Measurements from ENCODE around the gene SEC14L6. TPM values are rescaled to one million over a fixed set of nuclear protein-coding genes. Genes with fewer than 3 reads are reported as not detected.

SEC14L6 gene
- total RNA-seq, 4 donors from 2014 or later, result 0.16 TPM; not detected in 3

GRCh38 chr22:30555282-30556210 lies 9.0 kb upstream of the SEC14L6 start:
- TF ChIP-seq, protein P1, sequence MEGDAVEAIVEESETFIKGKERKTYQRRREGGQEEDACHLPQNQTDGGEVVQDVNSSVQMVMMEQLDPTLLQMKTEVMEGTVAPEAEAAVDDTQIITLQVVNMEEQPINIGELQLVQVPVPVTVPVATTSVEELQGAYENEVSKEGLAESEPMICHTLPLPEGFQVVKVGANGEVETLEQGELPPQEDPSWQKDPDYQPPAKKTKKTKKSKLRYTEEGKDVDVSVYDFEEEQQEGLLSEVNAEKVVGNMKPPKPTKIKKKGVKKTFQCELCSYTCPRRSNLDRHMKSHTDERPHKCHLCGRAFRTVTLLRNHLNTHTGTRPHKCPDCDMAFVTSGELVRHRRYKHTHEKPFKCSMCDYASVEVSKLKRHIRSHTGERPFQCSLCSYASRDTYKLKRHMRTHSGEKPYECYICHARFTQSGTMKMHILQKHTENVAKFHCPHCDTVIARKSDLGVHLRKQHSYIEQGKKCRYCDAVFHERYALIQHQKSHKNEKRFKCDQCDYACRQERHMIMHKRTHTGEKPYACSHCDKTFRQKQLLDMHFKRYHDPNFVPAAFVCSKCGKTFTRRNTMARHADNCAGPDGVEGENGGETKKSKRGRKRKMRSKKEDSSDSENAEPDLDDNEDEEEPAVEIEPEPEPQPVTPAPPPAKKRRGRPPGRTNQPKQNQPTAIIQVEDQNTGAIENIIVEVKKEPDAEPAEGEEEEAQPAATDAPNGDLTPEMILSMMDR (IDR thresholded peaks at IDR 0.05; ENCODE audit: low read depth), result no peak

GRCh38 chr22:30553971-30554370 lies 7.4 kb upstream of the SEC14L6 start:
- TF ChIP-seq, protein P1 (IDR thresholded peaks at IDR 0.05; ENCODE audit: low read depth), result no peak

- TF ChIP-seq, protein P1 (IDR thresholded peaks at IDR 0.05; ENCODE audit: low read depth), result no peak
Measured at GRCh38 chr22:30552719-30553118, 6.2 kb upstream of the SEC14L6 start.

DNA sequence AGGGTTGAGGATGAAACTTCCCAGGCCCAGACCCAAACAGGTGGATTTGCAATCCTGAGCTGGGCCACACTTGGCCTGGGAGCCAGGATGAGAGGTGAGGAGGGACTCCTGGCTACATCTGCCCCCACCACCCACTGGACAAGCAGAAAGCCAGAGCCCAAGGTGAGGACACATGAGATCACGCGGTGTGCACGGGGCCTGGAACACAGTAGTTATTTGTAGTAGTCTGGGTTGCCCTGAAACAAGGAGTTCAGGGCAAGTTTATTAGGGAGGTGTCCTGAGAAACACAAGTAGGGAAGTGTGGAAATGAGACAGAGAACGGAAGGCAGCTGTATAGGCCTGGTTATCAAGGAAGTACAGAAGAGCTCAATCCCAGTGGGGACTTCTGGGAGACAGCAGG lies 647 bp upstream of the SEC14L6 start:
- TF ChIP-seq, protein P1 (IDR thresholded peaks at IDR 0.05; ENCODE audit: low read depth), result no peak

DNA sequence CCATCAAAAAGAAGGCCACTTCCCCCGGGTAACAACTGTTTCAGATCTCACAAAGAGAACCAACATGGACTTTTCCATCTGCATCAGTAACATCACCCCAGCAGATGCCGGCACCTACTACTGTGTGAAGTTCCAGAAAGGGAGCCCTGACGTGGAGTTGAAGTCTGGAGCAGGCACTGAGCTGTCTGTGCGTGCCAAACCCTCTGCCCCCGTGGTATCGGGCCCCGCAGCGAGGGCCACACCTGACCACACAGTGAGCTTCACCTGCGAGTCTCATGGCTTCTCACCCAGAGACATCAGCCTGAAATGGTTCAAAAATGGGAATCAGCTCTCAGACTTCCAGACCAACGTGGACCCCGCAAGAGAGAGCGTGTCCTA lies 3.7 kb downstream of the SEC14L6 start:
- TF ChIP-seq, protein P1 (IDR thresholded peaks at IDR 0.05; ENCODE audit: low read depth), result no peak

GRCh38 chr22:30541961-30542810 lies 4.4 kb downstream of the SEC14L6 start:
- TF ChIP-seq, protein P1 (IDR thresholded peaks at IDR 0.05; ENCODE audit: low read depth), result no peak

- TF ChIP-seq, protein P1 (IDR thresholded peaks at IDR 0.05; ENCODE audit: low read depth), result no peak
Measured at GRCh38 chr22:30539368-30539767, 7.2 kb downstream of the SEC14L6 start.

All from subcutaneous adipose tissue (tissue), 4 donors.